Measurements from ENCODE around the gene SKIL.
A peak's percentile ranks its signal among the peaks of the same experiment; 100 is the strongest.
"Not testable (repeated sequence)": the region's sequence is repeated elsewhere in the genome, so short reads cannot be mapped to it uniquely, and the experiment has no call there.

SKIL gene, protein sequence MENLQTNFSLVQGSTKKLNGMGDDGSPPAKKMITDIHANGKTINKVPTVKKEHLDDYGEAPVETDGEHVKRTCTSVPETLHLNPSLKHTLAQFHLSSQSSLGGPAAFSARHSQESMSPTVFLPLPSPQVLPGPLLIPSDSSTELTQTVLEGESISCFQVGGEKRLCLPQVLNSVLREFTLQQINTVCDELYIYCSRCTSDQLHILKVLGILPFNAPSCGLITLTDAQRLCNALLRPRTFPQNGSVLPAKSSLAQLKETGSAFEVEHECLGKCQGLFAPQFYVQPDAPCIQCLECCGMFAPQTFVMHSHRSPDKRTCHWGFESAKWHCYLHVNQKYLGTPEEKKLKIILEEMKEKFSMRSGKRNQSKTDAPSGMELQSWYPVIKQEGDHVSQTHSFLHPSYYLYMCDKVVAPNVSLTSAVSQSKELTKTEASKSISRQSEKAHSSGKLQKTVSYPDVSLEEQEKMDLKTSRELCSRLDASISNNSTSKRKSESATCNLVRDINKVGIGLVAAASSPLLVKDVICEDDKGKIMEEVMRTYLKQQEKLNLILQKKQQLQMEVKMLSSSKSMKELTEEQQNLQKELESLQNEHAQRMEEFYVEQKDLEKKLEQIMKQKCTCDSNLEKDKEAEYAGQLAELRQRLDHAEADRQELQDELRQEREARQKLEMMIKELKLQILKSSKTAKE

DNA sequence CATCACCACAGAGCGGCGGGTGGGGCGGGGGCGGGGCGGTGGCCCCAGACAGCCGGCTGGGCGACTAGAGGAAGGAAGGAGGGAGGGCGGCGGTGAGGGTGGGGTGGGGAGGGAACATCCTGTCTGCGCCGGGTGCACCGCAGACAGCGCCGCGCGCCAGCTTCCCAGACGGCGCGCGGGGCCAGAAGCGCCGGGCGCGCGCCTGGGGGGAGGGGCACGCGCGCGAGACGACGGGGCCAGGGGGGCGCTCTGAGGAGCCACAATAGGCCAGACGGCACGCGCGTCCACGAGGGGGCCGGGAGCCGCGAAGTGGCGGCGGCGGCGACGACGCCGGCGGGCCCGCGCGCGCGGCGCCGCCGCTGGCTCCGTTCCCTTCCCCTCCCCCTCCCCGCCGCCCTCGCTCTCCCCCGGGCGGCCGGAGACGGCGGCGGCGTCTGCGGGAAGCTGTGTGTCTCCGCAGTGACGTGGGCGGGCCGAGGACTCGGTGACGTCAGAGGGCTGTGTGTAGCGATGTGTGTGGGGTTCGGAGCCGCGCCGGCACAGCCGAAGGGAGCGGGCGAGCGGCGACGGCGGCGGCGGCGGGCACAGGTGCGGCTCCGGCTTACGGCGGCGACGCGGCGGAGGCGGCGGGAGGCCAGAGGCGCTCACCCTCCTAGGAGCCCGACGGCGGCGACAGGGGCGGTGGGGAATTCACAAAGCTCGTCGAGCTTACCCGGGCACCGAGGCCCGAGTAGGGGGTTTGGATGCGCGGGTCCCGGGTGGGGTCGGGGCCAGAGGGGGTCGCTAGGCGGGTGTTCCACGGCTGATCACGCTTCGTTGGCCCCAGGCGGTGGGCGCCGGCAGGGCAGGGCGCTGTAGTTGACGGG, at the start of gene SKIL:
SKIL (plus strand) TSS at position 540 of the 866 bp plus-strand sequence. CDS start 2,617 bp downstream, outside the sequence.
- peak; percentile 98 to 99 for DNase-seq

GRCh38 chr3:170309046-170309445, 48.5 kb upstream of the SKIL start:
- DNase-seq: no peak

DNA sequence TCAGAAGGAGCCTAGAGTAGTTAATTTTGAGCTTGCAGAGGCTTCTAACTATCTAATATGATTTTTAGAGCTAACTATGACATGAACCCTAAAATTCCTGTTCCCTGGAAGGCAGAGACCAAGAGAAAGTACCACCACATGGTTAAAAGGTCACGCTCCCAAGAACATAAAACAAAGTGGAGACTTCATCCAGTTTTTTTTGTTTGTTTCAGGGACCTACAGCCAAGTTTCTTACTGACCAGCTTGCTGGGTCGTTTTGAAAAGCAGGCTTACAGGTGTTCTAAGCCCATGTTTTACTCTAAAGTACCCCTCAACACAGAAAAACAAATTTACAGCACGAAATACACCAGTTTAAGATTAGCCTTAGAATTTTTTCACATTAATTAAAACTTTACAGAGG, 39.6 kb upstream of the SKIL start:
- no peak for DNase-seq

DNA sequence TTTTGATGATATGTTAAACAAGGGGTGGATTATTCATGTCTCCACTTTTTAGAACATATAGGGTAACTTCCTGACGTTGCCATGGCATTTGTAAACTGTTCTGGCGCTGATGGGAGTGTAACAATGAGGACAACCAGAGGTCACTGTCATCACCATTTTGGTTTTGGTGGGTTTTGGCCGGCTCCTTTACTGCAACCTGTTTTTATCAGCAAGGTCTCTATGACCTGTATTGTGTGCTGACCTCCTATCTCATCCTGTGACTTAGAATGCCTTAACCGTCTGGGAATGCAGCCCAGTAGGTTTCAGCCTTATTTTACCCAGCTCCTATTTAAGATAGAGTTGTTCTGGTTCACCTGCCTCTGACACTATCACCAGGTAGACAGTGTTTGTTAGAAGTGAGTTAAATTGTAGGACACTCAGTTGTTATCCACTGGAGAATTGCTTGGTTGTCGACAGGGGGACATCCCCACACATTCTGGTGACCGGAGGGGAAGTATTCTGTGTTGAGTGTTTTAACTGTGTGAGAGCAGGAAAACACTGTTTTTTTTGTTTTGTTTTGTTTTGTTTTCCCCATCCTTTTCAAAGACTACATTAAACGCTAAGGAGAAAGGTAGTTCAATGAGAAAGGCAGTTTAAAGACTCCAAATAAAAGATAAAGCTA, 36.9 kb upstream of the SKIL start:
- no peak for DNase-seq

- no peak for DNase-seq
These were observed 36.0 kb upstream of the SKIL start for GRCh38 chr3:170321321-170322034.

GRCh38 chr3:170322566-170323269, 34.8 kb upstream of the SKIL start:
- no peak for DNase-seq

DNA sequence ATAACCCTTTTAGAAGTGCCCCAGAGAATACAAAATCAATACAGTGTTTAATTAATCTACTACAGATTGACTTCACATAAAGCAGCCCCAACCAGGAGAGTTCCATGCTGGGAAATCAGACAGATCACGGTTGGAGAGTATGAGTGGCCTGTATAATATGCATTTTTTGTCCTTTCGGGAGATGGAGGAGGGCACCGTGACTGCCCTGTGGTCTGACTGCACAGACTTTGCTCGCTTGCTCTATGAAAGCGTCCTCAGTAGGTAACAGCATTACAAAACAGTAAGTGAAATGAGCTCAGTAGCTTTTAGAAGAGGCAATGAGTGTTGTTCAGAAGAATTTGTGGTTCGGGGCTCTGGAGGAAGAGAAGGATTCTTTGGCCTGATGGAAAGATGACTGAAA, 34.2 kb upstream of the SKIL start:
- DNase-seq: no peak

- no peak for DNase-seq
These were observed 32.6 kb upstream of the SKIL start for GRCh38 chr3:170324962-170325361.

DNA sequence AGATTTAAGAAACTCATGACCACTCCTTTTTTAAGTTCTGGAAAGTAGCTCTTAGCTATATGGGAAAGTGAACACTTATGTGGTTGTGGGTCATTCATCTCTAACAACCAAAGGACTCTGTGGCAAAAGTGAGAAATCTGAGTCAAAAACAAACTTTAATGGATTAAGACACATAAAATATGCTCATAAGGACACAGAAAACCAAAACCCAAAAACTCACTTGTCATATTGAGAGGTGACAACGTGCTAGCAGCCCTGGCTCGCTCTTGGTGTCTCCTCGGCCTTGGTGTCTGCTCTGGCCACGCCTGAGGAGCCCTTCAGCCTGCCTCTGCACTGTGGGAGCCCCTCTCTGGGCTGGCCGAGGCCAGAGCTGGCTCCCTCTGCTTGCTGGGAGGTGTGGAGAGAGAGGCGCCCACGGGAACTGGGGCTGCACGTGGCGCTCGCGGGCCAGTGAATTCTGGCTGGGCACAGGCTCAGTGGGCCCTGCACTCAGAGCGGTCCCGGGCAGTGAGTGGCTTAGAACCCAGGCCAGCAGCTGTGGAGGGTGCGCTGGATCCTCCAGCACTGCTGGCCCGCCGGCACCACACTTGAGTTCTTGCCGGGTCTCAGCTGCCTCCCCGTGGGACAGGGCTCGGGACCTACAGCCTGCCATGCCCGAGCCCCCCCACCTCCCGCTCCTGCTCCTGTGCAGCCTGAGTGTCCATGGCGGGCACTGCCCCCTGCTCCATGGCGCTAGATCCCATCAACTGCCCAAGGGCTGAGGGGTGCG, 30.3 kb upstream of the SKIL start:
- no peak for DNase-seq

GRCh38 chr3:170327868-170328548, 29.5 kb upstream of the SKIL start:
- not testable (repeated sequence) for DNase-seq

DNA sequence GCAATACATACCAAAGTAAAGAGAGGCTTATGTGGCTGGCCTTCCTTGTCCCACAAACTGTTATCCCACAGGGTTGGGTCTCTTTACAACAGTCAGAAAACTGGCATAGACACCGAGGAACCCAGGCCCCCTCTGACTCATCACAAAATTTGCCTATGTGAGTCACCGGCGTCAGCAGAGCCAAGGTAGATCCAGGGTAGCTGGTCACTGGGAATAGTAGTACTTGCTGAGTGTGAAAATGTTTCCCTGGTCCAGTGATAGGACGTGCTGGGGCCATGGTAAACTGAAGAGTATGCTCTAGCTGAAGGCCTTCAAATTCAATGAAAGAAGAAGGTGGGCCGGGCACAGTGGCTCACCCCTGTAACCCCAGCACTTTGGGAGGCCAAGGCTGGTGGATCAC, 27.1 kb upstream of the SKIL start:
- peak in 1 of 2 donors; percentile 2 for DNase-seq

DNA sequence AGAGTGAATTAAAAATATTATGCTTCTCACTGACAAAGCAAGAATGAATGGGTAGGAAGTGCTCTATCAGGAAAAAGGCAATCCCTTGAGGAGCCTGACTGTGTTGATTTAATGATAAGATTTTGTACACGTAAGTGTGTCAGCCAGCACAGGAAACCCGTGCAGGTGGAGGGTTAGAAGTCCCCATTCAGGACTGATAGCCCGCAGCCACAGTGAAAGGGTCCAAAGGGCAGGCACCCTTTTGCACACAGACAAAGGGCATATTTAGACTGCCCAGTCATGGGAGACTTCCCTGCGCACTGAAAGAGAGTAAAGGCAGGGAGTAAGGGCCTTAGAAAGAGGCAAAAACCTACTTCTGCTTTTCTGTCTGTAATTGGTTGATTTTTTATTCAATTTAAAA, 26.4 kb upstream of the SKIL start:
- DNase-seq: no peak

GRCh38 chr3:170337420-170337819, 20.1 kb upstream of the SKIL start:
- DNase-seq: no peak

- DNase-seq: no peak
These were observed 18.7 kb upstream of the SKIL start for GRCh38 chr3:170338690-170339340.

DNA sequence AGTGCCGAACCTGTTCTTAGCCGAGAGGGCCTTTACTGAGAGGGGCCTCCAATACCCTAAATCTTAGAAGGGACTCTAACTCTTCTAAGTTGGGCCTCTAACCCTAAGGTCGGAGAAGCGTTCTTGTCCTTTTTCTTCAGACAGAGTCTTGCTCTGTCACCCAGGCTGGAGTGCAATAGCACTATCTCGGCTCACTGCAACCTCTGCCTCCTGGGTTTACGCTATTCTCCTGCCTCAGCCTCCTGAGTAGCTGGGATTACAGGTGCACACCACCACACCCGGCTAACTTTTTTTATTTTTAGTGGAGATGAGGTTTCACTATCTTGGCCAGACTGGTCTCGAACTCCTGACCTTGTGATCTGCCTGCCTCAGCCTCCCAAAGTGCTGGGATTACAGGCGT, 15.2 kb upstream of the SKIL start:
- DNase-seq: not testable (repeated sequence)

DNA sequence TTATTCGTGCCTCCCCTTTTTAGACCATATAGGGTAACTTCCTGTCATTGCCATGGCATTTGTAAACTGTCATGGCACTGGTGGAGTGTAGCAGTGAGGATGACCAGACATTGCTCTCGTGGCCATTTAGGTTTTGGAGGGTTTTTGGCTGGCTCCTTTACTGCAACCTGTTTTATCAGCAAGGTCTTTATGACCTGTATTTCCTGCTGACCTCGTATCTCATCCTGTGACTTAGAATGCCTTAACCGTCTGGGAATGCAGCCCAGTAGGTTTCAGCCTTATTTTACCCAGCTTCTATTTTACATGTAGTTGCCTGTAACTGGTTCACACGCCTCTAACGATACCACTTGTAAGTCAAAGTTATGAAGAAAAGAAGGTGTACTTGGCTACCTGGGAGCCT, 13.7 kb upstream of the SKIL start:
- DNase-seq: not testable (repeated sequence)

DNA sequence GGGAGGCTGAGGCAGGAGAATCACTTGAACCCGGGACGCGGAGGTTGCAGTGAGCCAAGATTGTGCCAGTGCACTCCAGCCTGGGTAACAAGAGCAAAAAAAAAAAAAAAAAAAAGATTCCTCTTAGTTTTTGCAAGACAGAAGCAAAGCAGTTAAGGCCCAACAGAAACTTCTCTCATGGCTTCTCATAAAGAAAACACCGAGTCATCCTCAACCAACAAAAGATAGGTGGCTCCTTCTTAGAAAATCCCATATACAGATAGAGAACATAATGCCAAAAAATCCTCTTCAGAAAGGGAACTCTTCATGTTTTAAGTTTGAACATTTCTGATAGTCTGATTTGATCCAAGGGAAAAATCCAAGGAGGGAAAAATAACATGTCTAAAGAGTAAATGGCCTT, 12.5 kb upstream of the SKIL start:
- no peak for DNase-seq

GRCh38 chr3:170346481-170347392, 10.8 kb upstream of the SKIL start:
- no peak for DNase-seq

Measured in activated CD4-positive, alpha-beta T cell treated with anti-CD3 and anti-CD28 coated beads for 4 hours (primary cell).